COR-L47 (cell line): Measurements from ENCODE around the gene ARHGAP22.

Experiments used
- DNase-seq: peaks from one replicate; lab custom pipeline; 2025; lab: John Stamatoyannopoulos, UW

The ARHGAP22 gene

DNA sequence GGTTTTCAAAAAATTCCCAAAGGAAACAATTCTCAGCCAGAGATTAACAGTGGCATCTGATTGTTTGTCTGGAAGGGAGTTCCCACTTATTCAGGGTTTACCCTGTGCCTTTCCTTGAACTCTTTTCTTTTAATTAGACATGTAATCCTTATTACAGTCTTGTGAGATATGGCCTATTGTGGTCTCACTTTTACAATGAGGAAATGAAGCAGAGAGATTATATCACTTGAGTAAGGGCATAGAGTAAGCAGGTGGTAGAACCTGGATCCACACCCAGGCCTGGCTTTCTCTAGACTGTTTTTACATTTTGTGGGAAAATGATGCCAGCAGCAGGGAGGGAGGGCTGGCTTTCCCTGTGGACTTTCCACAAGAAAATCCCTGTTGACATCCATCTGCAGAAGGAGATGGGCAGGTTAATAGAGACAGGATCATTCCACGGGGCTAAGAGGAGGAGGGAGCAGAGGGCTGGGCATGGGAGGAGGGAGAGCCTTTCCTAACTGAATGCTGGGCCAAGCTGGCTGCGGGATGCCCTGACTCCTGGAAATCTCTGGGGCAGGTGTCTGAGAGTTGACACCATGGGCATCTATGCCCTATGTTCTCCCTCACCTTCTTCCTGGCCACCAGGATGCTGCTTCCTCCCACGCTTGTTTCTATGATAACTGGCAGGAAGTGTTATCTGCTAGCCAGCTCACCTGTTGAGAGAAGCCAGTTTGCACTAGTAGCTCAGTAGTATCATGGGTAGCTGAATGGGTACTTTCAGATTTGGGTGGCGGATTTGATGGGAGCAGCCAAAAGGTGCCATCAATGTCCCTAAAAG is 28.7 kb upstream of the ARHGAP22 start:
- no peak for DNase-seq

DNA sequence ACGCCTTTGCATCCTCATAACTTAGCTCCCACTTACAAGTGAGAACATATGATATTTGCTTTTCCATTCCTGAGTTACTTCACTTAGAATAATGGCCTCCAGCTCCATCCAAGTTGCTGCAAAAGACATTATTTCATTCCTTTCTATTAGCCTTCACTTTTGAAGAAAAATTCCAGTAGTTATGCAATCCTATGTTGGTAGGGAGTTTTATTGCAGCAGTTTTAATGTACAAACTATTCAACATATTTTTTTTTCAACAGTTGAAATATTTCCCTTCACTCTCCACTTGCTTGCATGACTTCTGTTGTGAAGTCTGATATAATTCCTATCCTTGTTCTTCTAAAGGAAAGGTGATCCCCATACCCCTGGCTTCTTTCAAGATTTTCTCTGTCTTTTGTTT is 27.3 kb upstream of the ARHGAP22 start:
- no peak for DNase-seq

DNA sequence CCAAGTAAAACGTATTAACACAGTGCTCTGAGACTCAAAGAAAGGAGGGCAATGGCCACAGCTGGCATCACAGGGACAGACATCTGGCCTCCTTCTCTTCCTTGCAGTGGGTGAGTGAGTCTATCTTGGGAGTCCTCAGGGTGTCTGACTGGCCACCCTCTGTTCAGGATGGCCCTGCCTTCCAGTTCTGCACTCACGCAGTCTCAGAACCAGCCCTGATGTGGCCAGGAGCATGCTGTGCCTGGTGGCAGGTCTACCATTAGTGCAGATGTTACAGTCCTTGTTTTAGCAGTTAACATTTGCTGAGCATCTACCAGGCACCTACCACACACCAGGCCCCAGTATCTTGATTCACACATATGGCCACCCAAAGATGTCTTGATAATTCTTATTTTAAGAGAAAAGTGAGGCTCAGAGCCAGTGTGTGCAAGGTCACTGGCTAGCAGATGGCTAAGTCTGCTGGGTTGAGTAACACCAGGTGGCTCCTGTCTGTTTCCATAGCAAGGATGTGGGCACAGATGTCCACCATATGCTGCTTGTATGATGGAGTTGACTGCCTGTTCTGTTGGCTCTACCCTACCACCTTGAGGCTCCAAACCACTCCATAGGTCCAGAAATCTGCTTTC is 23.2 kb upstream of the ARHGAP22 start:
- DNase-seq, result no peak

DNA sequence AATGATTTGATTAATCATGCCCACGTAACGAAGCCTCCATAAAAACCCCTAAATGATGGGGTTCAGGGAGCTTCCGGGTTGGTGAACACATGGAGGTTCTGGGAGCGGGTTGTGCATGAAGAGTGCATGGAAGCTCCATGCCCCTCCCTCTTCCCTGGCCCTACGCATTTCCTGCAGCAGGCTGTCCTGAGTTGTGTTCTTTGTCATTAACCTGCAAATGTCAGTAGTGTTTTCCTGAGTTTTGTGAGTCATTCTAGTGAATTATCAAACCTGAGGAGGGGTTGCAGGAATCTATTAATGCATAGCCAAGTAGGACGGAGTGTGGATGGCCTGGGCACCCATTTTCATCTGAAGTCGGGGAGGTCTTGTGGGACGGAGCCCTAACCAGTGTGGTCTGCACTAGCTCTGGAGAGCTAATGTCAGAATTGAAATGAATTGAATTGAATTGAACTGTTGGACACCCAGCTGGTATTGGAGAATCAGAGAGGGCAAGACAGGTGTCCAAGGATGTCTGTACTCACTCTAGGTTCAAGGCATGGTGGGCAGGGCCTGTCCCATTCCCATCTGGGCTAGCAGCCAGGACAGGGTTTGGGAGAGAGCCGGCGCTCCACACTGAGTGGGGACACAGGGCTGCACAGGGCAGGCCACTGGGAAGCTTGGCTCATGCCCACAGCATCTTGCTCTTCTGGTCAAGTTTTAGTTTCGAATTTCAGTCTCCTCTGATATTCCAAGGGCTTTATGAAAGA is 22.3 kb upstream of the ARHGAP22 start:
- no peak for DNase-seq

DNA sequence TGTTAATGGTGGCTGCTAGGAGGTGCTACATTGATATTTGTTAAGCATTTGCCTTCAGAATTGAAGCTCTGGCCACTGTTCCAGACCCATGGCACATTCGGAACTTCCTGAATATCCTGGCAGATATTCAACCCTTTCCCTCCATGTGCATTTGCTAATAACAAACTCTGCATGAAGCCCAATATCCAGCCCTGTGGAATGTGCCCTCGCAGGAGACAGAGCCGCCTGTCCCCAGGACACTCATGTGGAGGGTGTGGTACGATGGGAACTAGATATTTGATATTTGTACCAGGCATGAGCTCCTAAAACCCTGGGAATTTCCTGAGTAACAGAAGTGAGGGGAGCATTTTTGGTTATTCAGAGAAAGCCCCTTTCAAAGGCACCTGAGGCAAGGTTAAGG is 21.6 kb upstream of the ARHGAP22 start:
- no peak for DNase-seq

DNA sequence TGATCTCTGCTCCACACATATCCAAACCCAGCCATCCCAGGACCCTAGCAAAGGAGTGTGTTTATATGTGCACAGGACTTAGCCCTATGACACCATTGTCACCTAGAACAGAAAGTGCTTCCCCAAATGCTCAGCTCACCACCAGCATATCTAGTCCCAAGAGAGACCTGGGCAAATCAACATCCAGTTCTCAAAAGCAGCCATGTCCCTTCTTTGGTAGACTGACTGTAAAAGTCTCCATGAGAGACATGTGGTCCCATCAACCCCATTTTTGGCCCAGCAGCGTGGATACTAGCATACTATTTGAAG is 20.9 kb upstream of the ARHGAP22 start:
- no peak for DNase-seq

DNA sequence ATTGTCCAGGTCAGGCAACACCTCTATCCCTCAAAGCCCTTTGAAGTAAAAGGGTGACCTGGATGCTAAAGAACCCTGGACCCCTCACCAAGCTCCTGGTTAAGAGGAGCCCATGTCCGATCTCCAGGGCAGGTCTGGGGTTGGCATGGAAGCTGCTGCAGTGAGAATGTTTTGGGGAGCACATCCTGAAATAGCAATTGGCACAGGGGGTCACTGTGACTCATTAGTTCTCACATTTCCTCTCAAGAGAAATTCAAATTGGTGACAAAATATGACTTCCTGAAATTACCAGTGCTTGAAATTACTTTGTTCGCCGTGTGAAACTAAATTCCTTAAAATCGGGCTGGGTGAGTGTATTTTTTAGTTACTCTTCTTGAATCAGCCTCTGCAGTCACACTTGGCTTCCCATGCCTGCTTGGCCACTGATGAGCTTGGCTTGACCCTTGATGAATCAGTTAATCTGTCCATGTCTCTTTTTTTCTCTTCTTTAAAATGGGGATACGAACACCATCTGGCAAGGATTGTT is 18.8 kb upstream of the ARHGAP22 start:
- no peak for DNase-seq

DNA sequence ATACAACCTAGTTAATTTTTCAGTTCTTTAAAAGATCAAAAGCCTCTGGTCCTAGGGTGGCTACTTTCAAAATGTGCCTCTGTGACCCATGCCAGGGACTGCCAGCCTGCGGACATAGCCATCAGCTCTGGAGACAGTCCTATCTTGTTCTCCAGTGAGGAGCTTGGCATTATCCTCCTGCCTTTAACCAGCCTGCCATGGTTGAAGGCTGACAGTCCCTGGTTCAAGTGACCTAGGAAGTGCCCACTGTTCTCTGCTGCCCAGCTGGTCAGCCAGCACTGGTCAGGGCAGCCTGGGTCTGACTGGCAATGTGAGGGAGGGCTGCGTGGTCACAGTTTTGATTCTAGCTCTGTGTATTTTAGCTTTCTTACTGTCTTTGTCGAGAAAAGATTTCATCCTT is 18.1 kb upstream of the ARHGAP22 start:
- DNase-seq, result no peak

DNA sequence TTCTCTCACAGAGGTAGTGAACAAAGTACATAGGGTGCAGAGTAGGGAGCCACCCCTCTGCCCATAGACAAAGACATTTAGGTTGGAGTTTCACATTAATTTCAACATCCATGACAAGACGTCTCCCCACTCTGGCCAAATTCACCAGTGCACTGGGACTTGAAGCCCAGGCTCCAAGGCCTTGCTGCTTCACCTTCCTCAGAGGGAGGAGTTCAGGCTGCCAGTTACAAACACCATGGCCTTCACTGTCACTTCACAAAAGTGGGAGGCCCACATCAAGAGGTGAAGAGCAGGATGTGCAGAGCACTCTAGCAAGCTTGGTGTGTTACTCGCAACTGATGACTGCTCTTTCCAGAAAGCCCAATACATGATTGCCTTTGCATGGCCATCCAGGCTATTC is 15.8 kb upstream of the ARHGAP22 start:
- DNase-seq, result no peak

DNA sequence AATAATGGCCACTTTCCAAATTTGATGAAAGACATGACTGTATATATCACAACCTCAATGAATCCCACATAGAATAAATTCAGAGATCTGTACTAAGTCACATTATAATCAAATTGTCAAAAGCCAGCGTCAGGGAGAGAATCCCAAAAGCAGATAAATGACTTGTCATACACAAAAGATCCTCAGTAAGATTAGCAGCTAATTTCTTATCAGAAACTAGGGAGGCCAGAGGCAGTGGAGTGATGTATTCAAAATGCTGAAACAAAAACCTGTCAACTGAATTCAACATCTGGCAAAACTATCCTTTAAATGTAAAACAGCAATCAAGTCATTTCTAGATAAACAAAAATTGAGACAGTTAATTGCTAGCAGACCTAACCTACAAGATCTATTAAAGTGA is 11.6 kb upstream of the ARHGAP22 start:
- no peak for DNase-seq

DNA sequence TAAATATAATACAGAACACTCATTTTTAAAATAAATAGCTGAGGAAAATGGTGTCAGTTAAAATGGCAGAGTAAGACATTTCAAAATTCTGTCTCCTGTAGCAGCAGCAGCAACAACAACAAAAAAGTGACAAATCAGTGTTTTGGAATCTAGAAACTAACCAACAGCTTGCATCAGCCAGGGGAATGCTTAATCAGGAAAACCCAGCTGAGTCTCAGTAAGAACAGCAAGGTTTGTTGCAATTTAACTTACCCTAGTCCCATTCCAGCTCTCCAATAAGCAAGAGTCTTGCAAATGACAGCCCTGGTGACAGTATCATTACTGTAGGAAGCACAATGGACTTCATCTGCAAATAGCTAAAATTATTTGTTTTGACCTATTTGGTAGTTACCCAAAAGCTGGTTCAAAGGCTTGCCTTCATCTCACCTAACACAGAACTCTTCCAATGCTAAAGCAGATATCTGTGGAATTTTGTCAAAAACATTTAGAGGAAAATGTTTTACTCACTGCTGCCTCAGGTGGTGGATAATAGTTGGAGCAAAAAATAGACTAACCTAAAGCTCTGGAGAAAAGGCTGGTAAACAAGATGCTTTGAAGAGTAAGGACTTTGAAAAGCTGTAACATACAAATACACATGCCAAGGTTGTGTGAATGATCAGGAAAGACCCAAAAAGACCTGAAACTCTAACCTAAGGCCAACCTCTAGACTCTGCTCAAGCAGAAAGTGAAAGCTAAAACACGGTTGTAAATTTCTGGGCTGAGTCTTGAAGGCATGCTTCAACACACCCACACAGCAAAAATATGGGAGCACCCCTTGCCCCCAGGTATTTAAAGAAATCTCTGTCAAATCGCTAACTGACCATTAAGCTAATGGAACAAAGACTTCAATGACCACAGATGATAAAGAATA is 9.9 kb upstream of the ARHGAP22 start:
- DNase-seq, result no peak

DNA sequence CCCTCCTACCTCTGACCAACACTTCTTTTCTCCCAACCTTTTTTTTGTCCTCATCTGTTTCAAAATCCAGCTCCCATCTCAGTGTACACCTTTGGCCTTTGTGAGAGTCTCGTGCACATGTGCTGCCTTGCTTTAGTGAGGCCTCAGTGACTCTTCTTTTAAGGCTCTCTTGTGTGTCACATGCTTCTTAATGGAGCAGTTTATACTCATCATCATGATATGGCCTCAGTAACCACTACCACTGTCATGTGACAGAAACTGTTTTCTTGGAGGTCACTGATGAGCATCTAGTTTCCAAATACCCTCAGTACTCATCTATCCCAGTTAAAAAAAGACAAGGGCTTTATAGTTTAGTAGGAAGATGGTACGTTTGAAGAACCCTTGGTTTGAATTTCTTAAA is 8.1 kb upstream of the ARHGAP22 start:
- no peak for DNase-seq

DNA sequence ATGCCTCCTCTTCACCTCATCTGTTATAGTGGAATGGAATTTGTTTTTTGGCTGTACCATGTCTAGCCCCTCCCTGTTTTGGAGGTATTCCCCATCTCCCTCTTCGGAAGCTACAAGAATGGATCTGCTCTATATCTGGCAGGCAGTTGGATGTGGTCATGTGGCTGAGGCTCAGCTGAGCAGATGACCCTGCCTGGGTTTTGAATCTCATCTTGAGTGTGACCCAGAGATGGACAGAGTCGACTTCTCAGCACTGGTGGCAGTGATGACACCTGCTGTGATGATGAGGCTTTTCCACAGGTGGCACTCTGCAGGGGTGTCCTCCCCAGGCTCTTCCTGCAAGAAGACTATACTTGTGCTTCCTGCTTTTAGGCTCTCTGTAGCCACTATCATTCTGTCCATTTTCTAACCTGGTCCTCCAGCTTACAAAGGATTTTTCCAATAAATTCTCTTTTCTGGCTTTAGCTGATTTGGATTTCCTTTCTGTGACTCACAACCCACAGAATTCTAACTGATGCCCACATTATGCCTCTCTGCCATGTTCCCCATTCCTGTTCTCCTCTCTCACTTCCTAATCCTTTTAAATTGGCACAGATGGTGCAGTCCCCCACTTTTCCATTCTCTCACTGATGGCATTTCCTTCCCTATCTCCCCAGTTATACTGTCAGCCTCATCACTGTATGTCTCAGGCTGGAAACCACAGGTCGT is 7.5 kb upstream of the ARHGAP22 start:
- DNase-seq, result no peak

DNA sequence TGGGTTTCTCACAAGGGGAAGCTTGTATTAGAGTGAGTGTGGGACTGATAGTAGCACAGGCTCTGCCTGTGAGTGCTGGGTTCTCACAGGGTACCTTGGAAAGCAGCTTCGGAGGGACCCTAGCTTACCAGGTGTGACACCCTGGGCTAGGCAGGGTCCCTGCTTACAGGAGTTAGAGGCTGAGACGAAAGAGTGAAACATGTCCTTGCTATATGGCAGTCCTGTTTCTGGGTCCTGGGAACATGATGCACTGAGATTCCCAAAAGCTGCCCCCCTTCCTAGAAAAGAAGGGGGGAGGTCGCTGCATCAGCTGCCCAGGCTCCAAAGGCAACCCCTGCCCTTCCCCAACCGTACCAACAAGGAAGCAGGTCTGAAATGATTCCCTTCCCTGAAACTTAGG is 6.3 kb upstream of the ARHGAP22 start:
- DNase-seq, result no peak

DNA sequence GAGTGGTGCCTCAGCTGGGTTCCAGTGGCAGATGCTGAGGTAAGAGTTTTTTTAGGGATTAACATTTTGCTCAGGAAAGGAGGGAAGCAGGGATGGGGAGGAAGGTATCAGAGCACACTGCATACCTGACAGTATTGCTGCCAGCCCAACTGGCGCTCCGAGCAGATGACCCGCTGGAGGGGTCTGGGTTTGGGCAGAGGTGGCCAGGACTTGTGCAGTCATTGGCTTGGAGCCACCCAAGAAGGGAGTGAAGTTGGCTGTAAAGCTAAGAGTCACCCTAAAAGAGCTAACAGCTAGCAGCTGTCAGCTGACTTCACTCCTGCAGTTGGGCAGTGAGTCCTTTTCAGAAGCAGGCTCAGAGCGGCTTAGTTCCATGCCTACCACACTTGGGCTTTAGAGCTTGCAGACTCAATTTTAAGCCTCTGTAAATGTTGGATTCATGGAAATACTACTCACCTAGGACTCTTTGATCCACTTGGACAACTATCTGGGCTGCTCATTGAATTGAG is 5.8 kb upstream of the ARHGAP22 start:
- no peak for DNase-seq

DNA sequence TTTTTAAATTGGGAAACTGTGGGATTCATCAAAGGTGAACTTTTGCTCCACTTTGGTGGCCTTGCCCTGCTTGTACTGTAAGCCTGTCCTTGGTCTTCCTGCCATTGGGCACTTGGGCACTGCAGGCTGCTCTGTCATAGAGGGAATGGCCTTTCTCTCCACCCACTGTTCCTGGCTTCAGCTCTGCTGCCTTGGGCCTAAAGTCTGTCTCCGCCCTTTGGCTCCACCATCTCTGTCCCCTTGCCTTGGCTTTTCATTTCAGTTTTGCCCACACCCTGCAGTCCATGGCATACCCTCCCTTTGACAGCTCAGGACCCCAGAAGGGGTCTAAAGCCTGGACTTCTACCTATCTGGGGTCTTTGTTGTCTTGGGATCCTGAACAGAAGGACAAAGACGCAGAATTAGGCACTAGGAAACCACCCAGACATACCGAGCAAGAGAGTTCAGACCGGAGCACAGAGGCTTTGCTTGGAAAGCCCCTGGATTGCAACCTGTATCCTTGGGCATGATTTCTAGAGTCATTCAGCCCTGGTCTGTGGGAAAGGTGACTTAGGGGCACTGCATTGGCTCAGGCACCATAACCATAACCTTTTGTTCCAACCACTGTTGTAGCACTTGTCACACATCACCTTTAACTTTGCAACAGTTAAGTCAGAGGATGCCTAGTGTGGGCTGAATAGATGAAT is 5.2 kb upstream of the ARHGAP22 start:
- no peak for DNase-seq

DNA sequence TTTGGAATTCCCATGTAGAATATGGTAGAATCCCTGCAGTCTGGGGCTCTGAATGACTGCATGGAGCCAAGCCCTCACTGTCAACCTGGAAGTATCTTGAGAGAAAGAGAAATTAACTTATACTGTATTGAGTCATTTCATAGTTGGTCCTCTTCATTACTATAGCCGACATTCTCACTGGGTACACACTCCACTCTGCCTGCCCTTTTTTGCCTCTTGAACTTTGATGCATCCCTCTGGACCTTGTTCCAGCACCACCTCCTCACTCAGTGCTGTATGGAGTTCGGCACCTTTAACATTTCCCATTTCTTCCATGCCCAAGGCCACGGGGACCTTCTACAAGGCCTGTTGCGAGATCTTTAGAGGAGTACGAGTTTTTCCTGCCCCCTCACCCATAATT is 4.6 kb upstream of the ARHGAP22 start:
- no peak for DNase-seq

DNA sequence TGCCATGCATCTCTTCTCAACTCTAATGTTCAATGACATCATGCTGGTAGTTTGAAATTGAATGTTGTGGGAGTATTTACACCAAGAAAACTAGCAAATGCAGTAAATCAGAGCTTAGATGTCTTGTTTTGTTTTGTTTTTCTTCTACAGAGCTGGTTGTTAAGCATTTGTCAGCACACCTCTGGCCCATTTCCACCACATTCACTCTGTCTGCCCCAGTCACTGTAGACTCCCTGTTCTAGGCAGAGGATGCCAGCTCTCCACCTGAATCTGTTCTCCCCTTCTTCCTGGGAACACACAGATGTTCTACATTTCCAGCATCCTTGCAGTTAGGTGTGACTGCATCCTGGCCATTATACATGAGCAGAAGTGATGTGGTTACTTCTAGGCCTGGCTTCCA is 4.1 kb upstream of the ARHGAP22 start:
- no peak for DNase-seq

DNA sequence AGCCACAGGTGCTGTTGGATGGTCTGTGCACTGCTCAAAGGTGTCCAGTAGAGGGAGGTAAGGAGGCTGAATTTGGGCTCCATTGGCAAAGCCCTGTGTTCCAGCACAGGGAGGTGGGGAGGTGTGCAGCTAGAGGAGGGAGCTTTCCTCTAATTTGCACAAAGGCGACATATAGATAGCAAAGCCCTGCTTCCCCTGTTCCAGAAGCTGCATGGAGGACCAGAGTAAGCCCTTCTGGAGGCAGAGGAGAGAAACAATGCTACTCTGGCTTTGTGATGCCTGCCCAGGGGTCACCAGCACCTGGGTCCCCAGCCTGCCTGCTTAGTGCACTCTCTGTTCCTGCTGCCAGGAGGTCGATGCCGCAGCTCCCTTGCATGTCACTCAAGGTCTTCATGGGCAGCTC is 3.4 kb upstream of the ARHGAP22 start:
- no peak for DNase-seq
